ENCODE measurements around the gene RASSF5.

DNA sequence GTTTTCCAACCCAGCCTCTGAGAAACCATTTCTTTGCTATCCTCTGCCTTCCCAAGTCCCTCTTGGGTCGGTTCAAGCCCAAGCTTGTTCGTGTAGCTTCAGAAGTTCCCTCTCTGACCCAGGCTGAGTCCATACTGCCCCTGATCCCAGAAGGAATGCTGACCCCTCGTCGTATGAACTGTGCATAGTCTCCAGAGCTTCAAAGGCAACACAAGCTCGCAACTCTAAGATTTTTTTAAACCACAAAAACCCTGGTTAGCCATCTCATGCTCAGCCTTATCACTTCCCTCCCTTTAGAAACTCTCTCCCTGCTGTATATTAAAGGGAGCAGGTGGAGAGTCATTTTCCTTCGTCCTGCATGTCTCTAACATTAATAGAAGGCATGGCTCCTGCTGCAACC, 81.2 kb downstream of the RASSF5 start:
- TF ChIP-seq CTCF (IDR thresholded peaks at IDR 0.05) (no peak), EZH2 (IDR thresholded peaks at IDR 0.05; ENCODE audit: borderline replicate concordance, insufficient read depth, low read depth, low read length, poor library complexity, severe bottlenecking) (no peak)

All from B cell (primary cell).